Fibroblast of lung (primary cell): ENCODE data around the gene CERS6. TPM values are rescaled to one million over a fixed set of nuclear protein-coding genes. Genes with fewer than 3 reads are reported as not detected.

ENCODE experiments used
- DNase-seq, 2 donors: peaks; one replicate each; pipeline versions ENCODE4 v3.0.0 to v3.0.0-alpha.2; 2010; ENCODE audit warnings: low read depth in 2 of 2
- H2AFZ ChIP-seq: 2 replicates; pipeline ENCODE4 v1.5.1; 2012; ENCODE audit warnings: low read length, control low read depth, inconsistent platforms
- H3K27ac ChIP-seq: 2 replicates; pipeline ENCODE4 v1.5.1; 2011; ENCODE audit warnings: low read length, control low read depth; ENCODE audit not compliant: insufficient read depth
- H3K27me3 ChIP-seq: 2 replicates; pipeline ENCODE4 v1.5.1; 2011; ENCODE audit warnings: mild to moderate bottlenecking, low read length; ENCODE audit not compliant: control insufficient read depth, insufficient read depth
- H3K36me3 ChIP-seq: 2 replicates; pipeline ENCODE4 v1.5.1; 2011; ENCODE audit warnings: low read length; ENCODE audit not compliant: control insufficient read depth, insufficient read depth
- H3K4me1 ChIP-seq: 2 replicates; pipeline ENCODE4 v1.5.1; 2011; ENCODE audit warnings: low read length; ENCODE audit not compliant: control insufficient read depth, insufficient read depth; ENCODE audit errors: extremely low read depth
- H3K4me2 ChIP-seq: 2 replicates; pipeline ENCODE4 v1.5.1; 2011; ENCODE audit warnings: low read length, control low read depth; ENCODE audit not compliant: insufficient read depth; ENCODE audit errors: extremely low read depth
- H3K4me3 ChIP-seq, 4 experiments: fragments of 200-600 bp in 1 of 4; sonication (generic) in 1 of 4; replicated peaks in 1 of 4; 2 replicates each; pipeline ENCODE4 v1.5.1; 2011 to 2016; ENCODE audit warnings: low read length in 4 of 4, low read depth in 3 of 4, mild to moderate bottlenecking in 3 of 4, control low read depth in 2 of 4, inconsistent platforms in 1 of 4, mixed read lengths in 1 of 4; ENCODE audit not compliant: insufficient read depth in 1 of 4; ENCODE audit errors: control extremely low read depth in 1 of 4
- H3K79me2 ChIP-seq: 2 replicates; pipeline ENCODE4 v1.5.1; 2012; ENCODE audit warnings: mild to moderate bottlenecking, low read length, inconsistent platforms; ENCODE audit not compliant: control insufficient read depth, insufficient read depth
- H3K9ac ChIP-seq: 2 replicates; pipeline ENCODE4 v1.5.1; 2011; ENCODE audit warnings: mild to moderate bottlenecking, low read length, control low read depth; ENCODE audit not compliant: insufficient read depth
- H3K9me3 ChIP-seq: 2 replicates; pipeline ENCODE4 v1.5.1; 2012; ENCODE audit warnings: low read depth, low read length; ENCODE audit not compliant: control insufficient read depth, insufficient read depth
- H4K20me1 ChIP-seq: 2 replicates; pipeline ENCODE4 v1.5.1; 2011; ENCODE audit warnings: low read length; ENCODE audit not compliant: control insufficient read depth, insufficient read depth; ENCODE audit errors: extremely low read depth
- CTCF ChIP-seq, 2 donors: IDR thresholded peaks in 1 of 2; conservative IDR thresholded peaks in 1 of 2; 1 replicate in 1 of 2; 2 replicates in 1 of 2; pipeline ENCODE4 v1.5.1; 2011 to 2012; ENCODE audit warnings: low read length in 2 of 2, control low read depth in 1 of 2, inconsistent platforms in 1 of 2, low read depth in 1 of 2, mild to moderate bottlenecking in 1 of 2
- EZH2 ChIP-seq: IDR thresholded peaks from 2 replicates; pipeline ENCODE4 v1.5.1; 2012; ENCODE audit warnings: low read length, control low read depth, mild to moderate bottlenecking; ENCODE audit errors: missing control alignments
- polyA plus RNA-seq, 2 donors: library from polyadenylated mRNA; depleted of rRNA in 1 of 2; stranded (reverse) in 1 of 2; unstranded in 1 of 2; fragments of >200 nt; gene quantifications; 2 replicates each; pipeline ENCODE4 v1.2.1, GENCODE V29; 2011 to 2012; ENCODE audit warnings: missing spikeins in 1 of 2
- total RNA-seq: library from RNA; depleted of rRNA; stranded (reverse); fragments of >200 nt; gene quantifications from 2 replicates; pipeline ENCODE4 v1.2.1, GENCODE V29; 2014

Gene CERS6
- total and polyA plus RNA-seq, 2 donors (not counting 1 experiment from before 2014, with no cell fraction given) = 7.2 to 16.5 TPM

DNA sequence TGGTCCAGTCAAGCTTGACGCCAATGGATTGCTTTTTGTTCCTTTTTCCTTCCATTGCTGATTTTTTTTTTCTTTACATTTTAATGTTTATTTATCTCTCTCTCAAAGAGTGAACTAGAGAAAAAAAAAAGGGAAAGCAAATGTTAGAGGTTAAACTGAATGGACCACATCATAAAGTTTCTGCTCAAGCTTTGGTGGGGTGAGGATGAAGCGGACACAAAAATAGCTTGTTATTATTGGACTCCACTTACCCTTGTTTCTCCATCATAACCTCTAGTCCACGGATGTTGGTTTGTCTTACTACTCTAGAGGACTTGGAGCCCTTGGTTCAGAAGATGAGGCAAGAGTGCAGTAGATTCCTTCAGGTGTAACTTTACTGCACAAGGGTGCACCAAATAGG lies 27.6 kb upstream of the CERS6 start:
- Histone ChIP-seq H3K9me3 (no peaks in the 10 kb centered on the region), H3K36me3 (no peaks in the 10 kb centered on the region), H3K4me3 (no peak overlapping the region), H3K9ac (no peak overlapping the region), H4K20me1 (no peaks in the 10 kb centered on the region), H2AFZ (no peak overlapping the region), H3K4me2 (no peak overlapping the region), H3K27ac (no peak overlapping the region), H3K79me2 (no peaks in the 10 kb centered on the region), H3K4me1 (no peaks in the 10 kb centered on the region), H3K27me3 (peaks cover 2% of the 10 kb centered on the region)
- no peak for TF ChIP-seq EZH2
- TF ChIP-seq CTCF (conservative IDR thresholded peaks at IDR 0.05 in 1 of 2, IDR thresholded peaks at IDR 0.05 in 1 of 2; ENCODE audit: low read depth in 1 of 2, low read length in 2 of 2) = no peak
- DNase-seq = no peak

DNA sequence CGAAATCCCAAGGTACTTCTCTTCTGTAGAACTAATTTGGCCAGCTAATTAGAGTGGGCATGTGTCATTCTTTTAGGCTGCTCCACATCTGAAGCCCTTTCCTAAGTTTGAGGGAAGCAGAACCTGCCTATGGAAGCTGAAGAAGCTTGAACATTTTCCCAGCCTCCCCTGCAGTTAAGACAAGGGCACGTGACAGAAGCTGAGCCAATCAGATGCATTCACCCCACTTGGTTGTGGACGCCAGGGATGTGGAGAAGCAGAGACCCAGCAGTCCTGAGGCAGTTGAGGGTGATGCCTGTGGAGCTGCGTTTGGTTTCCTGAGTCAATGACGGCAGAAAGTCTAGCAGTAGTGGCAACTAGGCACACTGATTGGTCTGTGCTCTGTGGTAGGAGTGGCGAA lies 26.1 kb upstream of the CERS6 start:
- H3K4me3 ChIP-seq = no peak overlapping the region
- no peak overlapping the region for H3K4me2 ChIP-seq
- no peaks in the 10 kb centered on the region for H3K9me3 ChIP-seq
- no peak overlapping the region for H3K27ac ChIP-seq
- H2AFZ ChIP-seq = no peak overlapping the region
- H3K9ac ChIP-seq = no peak overlapping the region
- peaks cover 2% of the 10 kb centered on the region for H3K27me3 ChIP-seq
- no peaks in the 10 kb centered on the region for H3K36me3 ChIP-seq
- TF ChIP-seq CTCF (conservative IDR thresholded peaks at IDR 0.05 in 1 of 2, IDR thresholded peaks at IDR 0.05 in 1 of 2; ENCODE audit: low read depth in 1 of 2, low read length in 2 of 2) = no peak
- no peak for TF ChIP-seq EZH2
- H3K79me2 ChIP-seq = no peaks in the 10 kb centered on the region
- no peaks in the 10 kb centered on the region for H4K20me1 ChIP-seq
- DNase-seq = no peak
- H3K4me1 ChIP-seq = no peaks in the 10 kb centered on the region

DNA sequence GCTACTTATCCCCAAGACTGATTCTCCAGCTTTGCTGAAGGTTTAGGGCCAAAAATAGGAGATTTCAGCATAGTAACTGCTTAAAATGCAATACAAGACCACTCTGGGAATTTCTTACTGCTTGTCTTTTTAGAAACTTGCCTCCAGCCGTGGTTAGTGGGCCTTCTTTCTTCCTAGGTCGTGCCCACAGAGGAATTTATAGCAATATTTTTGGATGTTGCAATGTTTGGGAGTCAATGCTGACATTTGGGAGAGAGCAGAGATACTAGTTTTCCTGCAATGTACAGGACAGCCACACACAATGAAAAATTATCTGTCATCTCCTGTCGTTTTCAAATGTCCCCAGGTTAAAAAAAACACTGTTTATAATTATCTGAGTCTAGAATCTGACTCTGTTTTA lies 25.6 kb upstream of the CERS6 start:
- Histone ChIP-seq H3K4me1 (no peaks in the 10 kb centered on the region), H3K9me3 (no peaks in the 10 kb centered on the region), H4K20me1 (no peaks in the 10 kb centered on the region), H3K27me3 (peaks cover 2% of the 10 kb centered on the region), H3K9ac (no peak overlapping the region), H3K27ac (no peak overlapping the region), H3K36me3 (no peaks in the 10 kb centered on the region), H2AFZ (no peak overlapping the region), H3K4me2 (no peak overlapping the region), H3K4me3 (no peak overlapping the region), H3K79me2 (no peaks in the 10 kb centered on the region)
- no peak for TF ChIP-seq EZH2
- TF ChIP-seq CTCF (conservative IDR thresholded peaks at IDR 0.05 in 1 of 2, IDR thresholded peaks at IDR 0.05 in 1 of 2; ENCODE audit: low read depth in 1 of 2, low read length in 2 of 2) = no peak
- DNase-seq = no peak
